ENCODE measurements around the gene ACTR3.
A peak's percentile ranks its signal among the peaks of the same experiment; 100 is the strongest.

The ACTR3 gene

GRCh38 chr2:113964436-113964835 lies 74.5 kb downstream of the ACTR3 start:
- no peaks in the 10 kb centered on the region for H3K27me3 ChIP-seq (replicated peaks in 2 of 5; ENCODE audit: control insufficient read depth in 4 of 5, insufficient read depth in 5 of 5, low read length in 4 of 5)
- peaks cover 6 to 16% (median 12%) of the 10 kb centered on the region in 4 experiments for H3K4me1 ChIP-seq (ENCODE audit: control extremely low read depth in 1 of 4, control insufficient read depth in 4 of 4, insufficient read depth in 4 of 4, low read length in 3 of 4)
- H3K36me3 ChIP-seq (ENCODE audit: control insufficient read depth in 4 of 4, insufficient read depth in 4 of 4, low read length in 3 of 4): peaks cover 0 to 10% (median 6%) of the 10 kb centered on the region in 4 experiments
- DNase-seq: no peak
- no peak overlapping the region for H3K4me3 ChIP-seq (ENCODE audit: control insufficient read depth in 1 of 7, extremely low read depth in 1 of 7, insufficient read depth in 4 of 7, low read depth in 2 of 7, low read length in 6 of 7)
- CTCF ChIA-PET: interaction anchor here (1.2 to 2.7 kb wide), 4 partner anchors 10 to 588 kb away, joined by 5 to 19 read pairs (median 8); no protein-coding TSS in a partner anchor
- H3K9me3 ChIP-seq (ENCODE audit: control extremely low read depth in 1 of 5, control insufficient read depth in 4 of 5, insufficient read depth in 2 of 5, low read depth in 1 of 5, low read length in 4 of 5): no peaks in the 10 kb centered on the region
- WGBS (ENCODE audit: insufficient coverage): 100% methylated on average over 1 of the region's 5 CpGs
- no peak overlapping the region for H3K27ac ChIP-seq (ENCODE audit: insufficient read depth in 1 of 2, low read depth in 1 of 2, low read length in 2 of 2, poor library complexity in 1 of 2, severe bottlenecking in 2 of 2)
- POLR2A ChIA-PET: no interaction called here

GRCh38 chr2:113965228-113965627 lies 75.3 kb downstream of the ACTR3 start:
- H3K27ac ChIP-seq (ENCODE audit: insufficient read depth in 1 of 2, low read depth in 1 of 2, low read length in 2 of 2, poor library complexity in 1 of 2, severe bottlenecking in 2 of 2): no peak overlapping the region

GRCh38 chr2:113965644-113966043 lies 75.8 kb downstream of the ACTR3 start:
- H3K4me1 ChIP-seq (ENCODE audit: control extremely low read depth in 1 of 4, control insufficient read depth in 4 of 4, insufficient read depth in 4 of 4, low read length in 3 of 4): peaks cover 6 to 16% (median 12%) of the 10 kb centered on the region in 4 experiments
- H3K36me3 ChIP-seq (ENCODE audit: control insufficient read depth in 4 of 4, insufficient read depth in 4 of 4, low read length in 3 of 4): peaks cover 0 to 8% (median 3%) of the 10 kb centered on the region in 4 experiments
- no peaks in the 10 kb centered on the region for H3K9me3 ChIP-seq (ENCODE audit: control extremely low read depth in 1 of 5, control insufficient read depth in 4 of 5, insufficient read depth in 2 of 5, low read depth in 1 of 5, low read length in 4 of 5)
- ChIA-PET POLR2A (no interaction called here), CTCF (interaction anchor here (0.7 to 2.7 kb wide), 13 partner anchors 9 to 587 kb away, joined by 3 to 19 read pairs (median 3); no protein-coding TSS in a partner anchor)
- H3K4me3 ChIP-seq (ENCODE audit: control insufficient read depth in 1 of 7, extremely low read depth in 1 of 7, insufficient read depth in 4 of 7, low read depth in 2 of 7, low read length in 6 of 7): no peak overlapping the region
- H3K27me3 ChIP-seq (replicated peaks in 2 of 5; ENCODE audit: control insufficient read depth in 4 of 5, insufficient read depth in 5 of 5, low read length in 4 of 5): no peaks in the 10 kb centered on the region
- WGBS (ENCODE audit: insufficient coverage): 40% methylated on average over 1 of the region's 1 CpG
- DNase-seq: peak; percentile 43 to 75 (median 73)
- H3K27ac ChIP-seq (ENCODE audit: insufficient read depth in 1 of 2, low read depth in 1 of 2, low read length in 2 of 2, poor library complexity in 1 of 2, severe bottlenecking in 2 of 2): no peak overlapping the region

More at GRCh38 chr2:113965228-113965627, 75.3 kb downstream of the ACTR3 start:
- H3K4me3 ChIP-seq (ENCODE audit: control insufficient read depth in 1 of 7, extremely low read depth in 1 of 7, insufficient read depth in 4 of 7, low read depth in 2 of 7, low read length in 6 of 7): no peak overlapping the region
- POLR2A ChIA-PET: no interaction called here
- no peaks in the 10 kb centered on the region for H3K27me3 ChIP-seq (replicated peaks in 2 of 5; ENCODE audit: control insufficient read depth in 4 of 5, insufficient read depth in 5 of 5, low read length in 4 of 5)
- no peak for DNase-seq
- H3K9me3 ChIP-seq (ENCODE audit: control extremely low read depth in 1 of 5, control insufficient read depth in 4 of 5, insufficient read depth in 2 of 5, low read depth in 1 of 5, low read length in 4 of 5): no peaks in the 10 kb centered on the region
- 100% methylated on average over 2 of the region's 5 CpGs for WGBS (ENCODE audit: insufficient coverage)
- peaks cover 6 to 16% (median 12%) of the 10 kb centered on the region in 4 experiments for H3K4me1 ChIP-seq (ENCODE audit: control extremely low read depth in 1 of 4, control insufficient read depth in 4 of 4, insufficient read depth in 4 of 4, low read length in 3 of 4)
- peaks cover 0 to 10% (median 3%) of the 10 kb centered on the region in 4 experiments for H3K36me3 ChIP-seq (ENCODE audit: control insufficient read depth in 4 of 4, insufficient read depth in 4 of 4, low read length in 3 of 4)
- CTCF ChIA-PET: interaction anchor here (0.7 to 2.7 kb wide), 11 partner anchors 9 to 587 kb away, joined by 3 to 19 read pairs (median 4); no protein-coding TSS in a partner anchor

- WGBS (ENCODE audit: insufficient coverage): 80% methylated on average over 1 of the region's 5 CpGs
- ChIA-PET CTCF (interaction anchor here (0.7 to 2.7 kb wide), 11 partner anchors 10 to 586 kb away, joined by 3 to 19 read pairs (median 4); partner anchors contain the start of gene SLC35F5), POLR2A (no interaction called here)
- Histone ChIP-seq H3K9me3 (ENCODE audit: control extremely low read depth in 1 of 5, control insufficient read depth in 4 of 5, insufficient read depth in 2 of 5, low read depth in 1 of 5, low read length in 4 of 5) (no peaks in the 10 kb centered on the region), H3K4me3 (ENCODE audit: control insufficient read depth in 1 of 7, extremely low read depth in 1 of 7, insufficient read depth in 4 of 7, low read depth in 2 of 7, low read length in 6 of 7) (no peak overlapping the region), H3K36me3 (ENCODE audit: control insufficient read depth in 4 of 4, insufficient read depth in 4 of 4, low read length in 3 of 4) (peaks cover 0 to 3% (median 1%) of the 10 kb centered on the region in 4 experiments), H3K27me3 (replicated peaks in 2 of 5; ENCODE audit: control insufficient read depth in 4 of 5, insufficient read depth in 5 of 5, low read length in 4 of 5) (no peaks in the 10 kb centered on the region), H3K4me1 (ENCODE audit: control extremely low read depth in 1 of 4, control insufficient read depth in 4 of 4, insufficient read depth in 4 of 4, low read length in 3 of 4) (peaks cover 6 to 16% (median 12%) of the 10 kb centered on the region in 4 experiments), H3K27ac (ENCODE audit: insufficient read depth in 1 of 2, low read depth in 1 of 2, low read length in 2 of 2, poor library complexity in 1 of 2, severe bottlenecking in 2 of 2) (peak overlapping the region in 1 of 2 experiments; percentile 18)
- DNase-seq: no peak
These were observed 76.3 kb downstream of the ACTR3 start for GRCh38 chr2:113966171-113966570.

GRCh38 chr2:113966832-113967231 lies 76.9 kb downstream of the ACTR3 start:
- peak in 2 of 3 donors; percentile 54 to 65 for DNase-seq
- Histone ChIP-seq H3K4me1 (ENCODE audit: control extremely low read depth in 1 of 4, control insufficient read depth in 4 of 4, insufficient read depth in 4 of 4, low read length in 3 of 4) (peaks cover 6 to 18% (median 12%) of the 10 kb centered on the region in 4 experiments), H3K9me3 (ENCODE audit: control extremely low read depth in 1 of 5, control insufficient read depth in 4 of 5, insufficient read depth in 2 of 5, low read depth in 1 of 5, low read length in 4 of 5) (no peaks in the 10 kb centered on the region), H3K4me3 (ENCODE audit: control insufficient read depth in 1 of 7, extremely low read depth in 1 of 7, insufficient read depth in 4 of 7, low read depth in 2 of 7, low read length in 6 of 7) (peak overlapping the region in 1 of 7 experiments; percentile 8), H3K36me3 (ENCODE audit: control insufficient read depth in 4 of 4, insufficient read depth in 4 of 4, low read length in 3 of 4) (peaks cover 0 to 3% (median 1%) of the 10 kb centered on the region in 4 experiments), H3K27me3 (replicated peaks in 2 of 5; ENCODE audit: control insufficient read depth in 4 of 5, insufficient read depth in 5 of 5, low read length in 4 of 5) (no peaks in the 10 kb centered on the region), H3K27ac (ENCODE audit: insufficient read depth in 1 of 2, low read depth in 1 of 2, low read length in 2 of 2, poor library complexity in 1 of 2, severe bottlenecking in 2 of 2) (peak overlapping the region in 1 of 2 experiments; percentile 18)
- ChIA-PET CTCF (interaction anchor here (0.7 to 2.7 kb wide), 10 partner anchors 11 to 585 kb away, joined by 3 to 19 read pairs (median 4); partner anchors contain the start of gene SLC35F5), POLR2A (no interaction called here)
- WGBS (ENCODE audit: insufficient coverage): 0% methylated on average over 3 of the region's 5 CpGs

GRCh38 chr2:113967272-113967671 lies 77.4 kb downstream of the ACTR3 start:
- H3K36me3 ChIP-seq (ENCODE audit: control insufficient read depth in 4 of 4, insufficient read depth in 4 of 4, low read length in 3 of 4): peaks cover 0 to 3% (median 1%) of the 10 kb centered on the region in 4 experiments
- POLR2A ChIA-PET: no interaction called here
- H3K4me3 ChIP-seq (ENCODE audit: control insufficient read depth in 1 of 7, extremely low read depth in 1 of 7, insufficient read depth in 4 of 7, low read depth in 2 of 7, low read length in 6 of 7): no peak overlapping the region
- peak in 2 of 3 donors; percentile 7 to 30 for DNase-seq
- no peaks in the 10 kb centered on the region for H3K9me3 ChIP-seq (ENCODE audit: control extremely low read depth in 1 of 5, control insufficient read depth in 4 of 5, insufficient read depth in 2 of 5, low read depth in 1 of 5, low read length in 4 of 5)
- peaks cover 6 to 18% (median 12%) of the 10 kb centered on the region in 4 experiments for H3K4me1 ChIP-seq (ENCODE audit: control extremely low read depth in 1 of 4, control insufficient read depth in 4 of 4, insufficient read depth in 4 of 4, low read length in 3 of 4)
- H3K27ac ChIP-seq (ENCODE audit: insufficient read depth in 1 of 2, low read depth in 1 of 2, low read length in 2 of 2, poor library complexity in 1 of 2, severe bottlenecking in 2 of 2): no peak overlapping the region
- H3K27me3 ChIP-seq (replicated peaks in 2 of 5; ENCODE audit: control insufficient read depth in 4 of 5, insufficient read depth in 5 of 5, low read length in 4 of 5): no peaks in the 10 kb centered on the region
- CTCF ChIA-PET: interaction anchor here (0.7 to 2.7 kb wide), 5 partner anchors 11 to 585 kb away, joined by 3 to 19 read pairs (median 5); partner anchors contain the start of gene SLC35F5
- WGBS (ENCODE audit: insufficient coverage): no CpG with 5 or more reads among the region's 1 CpG

GRCh38 chr2:113972766-113973165 lies 82.9 kb downstream of the ACTR3 start:
- Histone ChIP-seq H3K27ac (ENCODE audit: insufficient read depth in 1 of 2, low read depth in 1 of 2, low read length in 2 of 2, poor library complexity in 1 of 2, severe bottlenecking in 2 of 2) (no peak overlapping the region), H3K36me3 (ENCODE audit: control insufficient read depth in 4 of 4, insufficient read depth in 4 of 4, low read length in 3 of 4) (peaks cover 0 to 3% (median 0%) of the 10 kb centered on the region in 4 experiments), H3K9me3 (ENCODE audit: control extremely low read depth in 1 of 5, control insufficient read depth in 4 of 5, insufficient read depth in 2 of 5, low read depth in 1 of 5, low read length in 4 of 5) (no peaks in the 10 kb centered on the region), H3K27me3 (replicated peaks in 2 of 5; ENCODE audit: control insufficient read depth in 4 of 5, insufficient read depth in 5 of 5, low read length in 4 of 5) (no peaks in the 10 kb centered on the region), H3K4me3 (ENCODE audit: control insufficient read depth in 1 of 7, extremely low read depth in 1 of 7, insufficient read depth in 4 of 7, low read depth in 2 of 7, low read length in 6 of 7) (no peak overlapping the region), H3K4me1 (ENCODE audit: control extremely low read depth in 1 of 4, control insufficient read depth in 4 of 4, insufficient read depth in 4 of 4, low read length in 3 of 4) (peaks cover 4 to 13% (median 5%) of the 10 kb centered on the region in 4 experiments)
- CTCF ChIA-PET: no interaction called here
- POLR2A ChIA-PET: no interaction called here
- DNase-seq: no peak
- WGBS (ENCODE audit: insufficient coverage): 100% methylated on average over 3 of the region's 3 CpGs

Measured in common myeloid progenitor, CD34-positive (primary cell).